Activated B cell treated with CpG ODN at 0.5 μM for 24 hours (primary cell): ENCODE data around the gene ADCY1. TPM values are rescaled to one million over a fixed set of nuclear protein-coding genes. Genes with fewer than 3 reads are reported as not detected.

Source experiments
- ATAC-seq: fragments of 200-7000 bp; cut with Tn5 transposase; one replicate; pipeline ENCODE4 v1.10.0; 2021; ENCODE audit warnings: low read depth, mild to moderate bottlenecking, moderate library complexity
- CTCF ChIA-PET: fragments of 350-600 bp; sonication (Branson Sonifier 250); formaldehyde crosslinking; loops from one replicate; lab custom pipeline; 2021; ENCODE audit warnings: antibody characterized with exemption; lab: Charles Lee
- POLR2A ChIA-PET: fragments of 350-600 bp; sonication (Branson Sonifier 250); formaldehyde crosslinking; loops from one replicate; lab custom pipeline; 2021; ENCODE audit warnings: antibody characterized with exemption; lab: Charles Lee
- DNase-seq: peaks from one replicate; pipeline ENCODE4 v3.0.0; 2022
- H3K27ac Mint-ChIP-seq: one replicate; pipeline ENCODE4 v1.8.0; 2020; ENCODE audit warnings: mixed read lengths
- H3K27me3 Mint-ChIP-seq: one replicate; pipeline ENCODE4 v1.8.0; 2021; ENCODE audit warnings: mixed read lengths
- H3K36me3 Mint-ChIP-seq: one replicate; pipeline ENCODE4 v1.8.0; 2021; ENCODE audit warnings: low read depth, mixed read lengths
- H3K4me1 Mint-ChIP-seq: one replicate; pipeline ENCODE4 v1.8.0; 2021; ENCODE audit warnings: mixed read lengths
- H3K4me3 Mint-ChIP-seq: one replicate; pipeline ENCODE4 v1.8.0; 2020; ENCODE audit warnings: mild to moderate bottlenecking, mixed read lengths
- H3K9me3 Mint-ChIP-seq: one replicate; pipeline ENCODE4 v1.8.0; 2020; ENCODE audit warnings: mixed read lengths
- CTCF ChIP-seq: fragments of 200-600 bp; IDR thresholded peaks from one replicate; pipeline ENCODE4 v1.8.0; 2022; ENCODE audit warnings: antibody characterized with exemption, mild to moderate bottlenecking
- intact Hi-C: fragments of 100-400 bp; cut with micrococcal nuclease; formaldehyde crosslinking; loops from one replicate; pipeline ENCODE4 v1.15.1; 2024
- total RNA-seq: library from RNA; stranded (reverse); gene quantifications from 2 replicates; pipeline ENCODE4 v1.2.3, GENCODE V29; 2022

The ADCY1 gene
- total RNA-seq, 1 donor from 2014 or later, result not detected

- ATAC-seq (no peak), DNase-seq (no peak)
- ChIA-PET CTCF (no interaction called here), POLR2A (no interaction called here)
- no peak for TF ChIP-seq CTCF
- Mint-ChIP-seq H3K4me3 (no peak overlapping the region), H3K9me3 (no peaks in the 10 kb centered on the region), H3K36me3 (no peaks in the 10 kb centered on the region), H3K4me1 (peaks cover 8% of the 10 kb centered on the region), H3K27ac (no peak overlapping the region), H3K27me3 (peaks cover 17% of the 10 kb centered on the region)
- intact Hi-C loops, result no loop called here
These were observed 3.9 kb downstream of the ADCY1 start for GRCh38 chr7:45578022-45578421.

GRCh38 chr7:45578467-45578866 lies 4.3 kb downstream of the ADCY1 start:
- ChIA-PET CTCF (no interaction called here), POLR2A (no interaction called here)
- Mint-ChIP-seq H3K4me1 (peaks cover 4% of the 10 kb centered on the region), H3K27ac (no peak overlapping the region), H3K36me3 (no peaks in the 10 kb centered on the region), H3K27me3 (peaks cover 13% of the 10 kb centered on the region), H3K9me3 (no peaks in the 10 kb centered on the region), H3K4me3 (no peak overlapping the region)
- no peak for TF ChIP-seq CTCF
- intact Hi-C loops, result no loop called here
- DNase-seq (no peak), ATAC-seq (no peak)

- ATAC-seq, result no peak
- peaks cover 7% of the 10 kb centered on the region for H3K27me3 Mint-ChIP-seq
- ChIA-PET CTCF (no interaction called here), POLR2A (no interaction called here)
- no peak for TF ChIP-seq CTCF
- no peak overlapping the region for H3K27ac Mint-ChIP-seq
- intact Hi-C loops, result no loop called here
- no peaks in the 10 kb centered on the region for H3K9me3 Mint-ChIP-seq
- H3K36me3 Mint-ChIP-seq, result no peaks in the 10 kb centered on the region
- H3K4me1 Mint-ChIP-seq, result no peaks in the 10 kb centered on the region
- no peak for DNase-seq
- H3K4me3 Mint-ChIP-seq, result no peak overlapping the region
These were observed 5.2 kb downstream of the ADCY1 start for GRCh38 chr7:45579391-45579801.

GRCh38 chr7:45580053-45580872 lies 6.1 kb downstream of the ADCY1 start:
- ChIA-PET CTCF (no interaction called here), POLR2A (no interaction called here)
- ATAC-seq, result no peak
- DNase-seq, result no peak
- intact Hi-C loops, result loop anchor here (5.0 kb wide), 1 partner anchor 272 kb away; no protein-coding TSS in a partner anchor
- Mint-ChIP-seq H3K36me3 (no peaks in the 10 kb centered on the region), H3K4me1 (no peaks in the 10 kb centered on the region), H3K9me3 (no peaks in the 10 kb centered on the region), H3K27ac (no peak overlapping the region), H3K27me3 (peaks cover 7% of the 10 kb centered on the region), H3K4me3 (no peak overlapping the region)
- no peak for TF ChIP-seq CTCF

- ChIA-PET CTCF (no interaction called here), POLR2A (no interaction called here)
These were observed 7.2 kb downstream of the ADCY1 start for GRCh38 chr7:45581271-45581780.

More at GRCh38 chr7:45581271-45581780, 7.2 kb downstream of the ADCY1 start:
- TF ChIP-seq CTCF, result no peak
- no peak for ATAC-seq
- DNase-seq, result no peak
- H3K27ac Mint-ChIP-seq, result no peak overlapping the region
- intact Hi-C loops, result loop anchor here (5.0 kb wide), 1 partner anchor 271 kb away; no protein-coding TSS in a partner anchor
- no peaks in the 10 kb centered on the region for H3K9me3 Mint-ChIP-seq
- H3K27me3 Mint-ChIP-seq, result peaks cover under 1% of the 10 kb centered on the region
- no peak overlapping the region for H3K4me3 Mint-ChIP-seq
- H3K36me3 Mint-ChIP-seq, result no peaks in the 10 kb centered on the region
- no peaks in the 10 kb centered on the region for H3K4me1 Mint-ChIP-seq
